ENCODE results near the gene PHKA1.
"Not testable (repeated sequence)": the region's sequence is repeated elsewhere in the genome, so short reads cannot be mapped to it uniquely, and the experiment has no call there.

The PHKA1 gene

GRCh38 chrX:72713599-72714477 is at the start of gene PHKA1:
PHKA1 (minus strand) TSS chrX:72714306; CDS start chrX:72713880, 426 bp downstream.
- DNase-seq (ENCODE audit: low spot score in 2 of 2); H3K36me3 Mint-ChIP-seq (ENCODE audit: insufficient read depth); H3K4me1 Mint-ChIP-seq; H3K9me3 Mint-ChIP-seq: not testable (repeated sequence)
- ATAC-seq (replicated peaks; ENCODE audit: extremely low read depth, poor library complexity, severe bottlenecking), result peak; percentile 40
- H3K27ac Mint-ChIP-seq (ENCODE audit: low read depth), result peak within 1 kb of the TSS; percentile 61
- peaks cover 12% of the 10 kb centered on the region for H3K27me3 Mint-ChIP-seq
- peak within 1 kb of the TSS; percentile 64 for H3K4me3 Mint-ChIP-seq

- not testable (repeated sequence) for H3K36me3 Mint-ChIP-seq (ENCODE audit: insufficient read depth); DNase-seq (ENCODE audit: low spot score in 2 of 2); ATAC-seq (replicated peaks; ENCODE audit: extremely low read depth, poor library complexity, severe bottlenecking); H3K4me1 Mint-ChIP-seq; H3K27ac Mint-ChIP-seq (ENCODE audit: low read depth); H3K9me3 Mint-ChIP-seq; H3K4me3 Mint-ChIP-seq; H3K27me3 Mint-ChIP-seq
Measured at GRCh38 chrX:72760454-72760853, 46.3 kb upstream of the PHKA1 start.

- H3K4me1 Mint-ChIP-seq; H3K9me3 Mint-ChIP-seq; DNase-seq (ENCODE audit: low spot score in 2 of 2); H3K36me3 Mint-ChIP-seq (ENCODE audit: insufficient read depth); H3K27me3 Mint-ChIP-seq; H3K27ac Mint-ChIP-seq (ENCODE audit: low read depth); H3K4me3 Mint-ChIP-seq; ATAC-seq (replicated peaks; ENCODE audit: extremely low read depth, poor library complexity, severe bottlenecking): not testable (repeated sequence)
Measured at GRCh38 chrX:72748545-72748944, 34.4 kb upstream of the PHKA1 start.

- not testable (repeated sequence) for H3K27me3 Mint-ChIP-seq; H3K4me3 Mint-ChIP-seq; DNase-seq (ENCODE audit: low spot score in 2 of 2); H3K36me3 Mint-ChIP-seq (ENCODE audit: insufficient read depth); ATAC-seq (replicated peaks; ENCODE audit: extremely low read depth, poor library complexity, severe bottlenecking); H3K27ac Mint-ChIP-seq (ENCODE audit: low read depth); H3K9me3 Mint-ChIP-seq; H3K4me1 Mint-ChIP-seq
Measured at GRCh38 chrX:72745546-72745945, 31.4 kb upstream of the PHKA1 start.

GRCh38 chrX:72735561-72735960 is 21.5 kb upstream of the PHKA1 start:
- H3K36me3 Mint-ChIP-seq (ENCODE audit: insufficient read depth), result no peaks in the 10 kb centered on the region
- DNase-seq (ENCODE audit: low spot score in 2 of 2), result no peak
- peaks cover 69% of the 10 kb centered on the region for H3K27me3 Mint-ChIP-seq
- H3K4me3 Mint-ChIP-seq, result no peak overlapping the region
- H3K27ac Mint-ChIP-seq (ENCODE audit: low read depth), result no peak overlapping the region
- H3K9me3 Mint-ChIP-seq, result no peaks in the 10 kb centered on the region
- H3K4me1 Mint-ChIP-seq, result no peaks in the 10 kb centered on the region
- no peak for ATAC-seq (replicated peaks; ENCODE audit: extremely low read depth, poor library complexity, severe bottlenecking)

GRCh38 chrX:72733636-72734035 is 19.5 kb upstream of the PHKA1 start:
- H3K36me3 Mint-ChIP-seq (ENCODE audit: insufficient read depth); DNase-seq (ENCODE audit: low spot score in 2 of 2); H3K9me3 Mint-ChIP-seq; H3K4me3 Mint-ChIP-seq; ATAC-seq (replicated peaks; ENCODE audit: extremely low read depth, poor library complexity, severe bottlenecking); H3K27ac Mint-ChIP-seq (ENCODE audit: low read depth); H3K4me1 Mint-ChIP-seq: not testable (repeated sequence)
- H3K27me3 Mint-ChIP-seq, result peaks cover 70% of the 10 kb centered on the region

GRCh38 chrX:72727846-72728245 is 13.7 kb upstream of the PHKA1 start:
- no peak overlapping the region for H3K4me3 Mint-ChIP-seq
- H3K4me1 Mint-ChIP-seq, result no peaks in the 10 kb centered on the region
- ATAC-seq (replicated peaks; ENCODE audit: extremely low read depth, poor library complexity, severe bottlenecking) (no peak), DNase-seq (ENCODE audit: low spot score in 2 of 2) (no peak)
- H3K36me3 Mint-ChIP-seq (ENCODE audit: insufficient read depth), result no peaks in the 10 kb centered on the region
- H3K27ac Mint-ChIP-seq (ENCODE audit: low read depth), result no peak overlapping the region
- H3K27me3 Mint-ChIP-seq, result peaks cover 26% of the 10 kb centered on the region
- no peaks in the 10 kb centered on the region for H3K9me3 Mint-ChIP-seq

- H3K27ac Mint-ChIP-seq (ENCODE audit: low read depth), result no peak overlapping the region
- H3K4me1 Mint-ChIP-seq, result no peaks in the 10 kb centered on the region
- H3K4me3 Mint-ChIP-seq, result no peak overlapping the region
- H3K36me3 Mint-ChIP-seq (ENCODE audit: insufficient read depth), result no peaks in the 10 kb centered on the region
- ATAC-seq (replicated peaks; ENCODE audit: extremely low read depth, poor library complexity, severe bottlenecking) (no peak), DNase-seq (ENCODE audit: low spot score in 2 of 2) (no peak)
- H3K27me3 Mint-ChIP-seq, result peaks cover 12% of the 10 kb centered on the region
- no peaks in the 10 kb centered on the region for H3K9me3 Mint-ChIP-seq
Measured at GRCh38 chrX:72716766-72717165, 2.7 kb upstream of the PHKA1 start.

- H3K36me3 Mint-ChIP-seq (ENCODE audit: insufficient read depth), result no peaks in the 10 kb centered on the region
- H3K27me3 Mint-ChIP-seq, result peaks cover 12% of the 10 kb centered on the region
- H3K4me3 Mint-ChIP-seq, result no peak overlapping the region
- no peaks in the 10 kb centered on the region for H3K4me1 Mint-ChIP-seq
- H3K9me3 Mint-ChIP-seq, result no peaks in the 10 kb centered on the region
- H3K27ac Mint-ChIP-seq (ENCODE audit: low read depth), result no peak overlapping the region
- no peak for ATAC-seq (replicated peaks; ENCODE audit: extremely low read depth, poor library complexity, severe bottlenecking)
- DNase-seq (ENCODE audit: low spot score in 2 of 2), result no peak
Measured at GRCh38 chrX:72715546-72715945, 1.4 kb upstream of the PHKA1 start.

GRCh38 chrX:72714478-72714916 is 391 bp upstream of the PHKA1 start:
- Mint-ChIP-seq H3K27me3 (peaks cover 12% of the 10 kb centered on the region), H3K36me3 (ENCODE audit: insufficient read depth) (no peaks in the 10 kb centered on the region), H3K27ac (ENCODE audit: low read depth) (no peak overlapping the region), H3K4me3 (peak overlapping the region; percentile 48), H3K4me1 (no peaks in the 10 kb centered on the region), H3K9me3 (no peaks in the 10 kb centered on the region)
- DNase-seq (ENCODE audit: low spot score in 2 of 2) (no peak), ATAC-seq (replicated peaks; ENCODE audit: extremely low read depth, poor library complexity, severe bottlenecking) (no peak)

GRCh38 chrX:72713130-72713529 is 976 bp downstream of the PHKA1 start:
- ATAC-seq (replicated peaks; ENCODE audit: extremely low read depth, poor library complexity, severe bottlenecking) (no peak), DNase-seq (ENCODE audit: low spot score in 2 of 2) (no peak)
- no peaks in the 10 kb centered on the region for H3K4me1 Mint-ChIP-seq
- no peaks in the 10 kb centered on the region for H3K9me3 Mint-ChIP-seq
- H3K27me3 Mint-ChIP-seq, result peaks cover 12% of the 10 kb centered on the region
- H3K36me3 Mint-ChIP-seq (ENCODE audit: insufficient read depth), result no peaks in the 10 kb centered on the region
- peak overlapping the region; percentile 61 for H3K27ac Mint-ChIP-seq (ENCODE audit: low read depth)
- H3K4me3 Mint-ChIP-seq, result peak overlapping the region; percentile 64

GRCh38 chrX:72712094-72712755 is 1.9 kb downstream of the PHKA1 start:
- no peaks in the 10 kb centered on the region for H3K36me3 Mint-ChIP-seq (ENCODE audit: insufficient read depth)
- ATAC-seq (replicated peaks; ENCODE audit: extremely low read depth, poor library complexity, severe bottlenecking) (no peak), DNase-seq (ENCODE audit: low spot score in 2 of 2) (no peak)
- H3K4me3 Mint-ChIP-seq, result no peak overlapping the region
- H3K9me3 Mint-ChIP-seq, result no peaks in the 10 kb centered on the region
- no peaks in the 10 kb centered on the region for H3K4me1 Mint-ChIP-seq
- peaks cover 12% of the 10 kb centered on the region for H3K27me3 Mint-ChIP-seq
- H3K27ac Mint-ChIP-seq (ENCODE audit: low read depth), result no peak overlapping the region

- DNase-seq (ENCODE audit: low spot score in 2 of 2) (no peak), ATAC-seq (replicated peaks; ENCODE audit: extremely low read depth, poor library complexity, severe bottlenecking) (no peak)
- H3K4me3 Mint-ChIP-seq, result no peak overlapping the region
- H3K27ac Mint-ChIP-seq (ENCODE audit: low read depth), result no peak overlapping the region
- H3K9me3 Mint-ChIP-seq, result no peaks in the 10 kb centered on the region
- H3K27me3 Mint-ChIP-seq, result no peaks in the 10 kb centered on the region
- H3K36me3 Mint-ChIP-seq (ENCODE audit: insufficient read depth), result no peaks in the 10 kb centered on the region
- no peaks in the 10 kb centered on the region for H3K4me1 Mint-ChIP-seq
Measured at GRCh38 chrX:72705814-72706213, 8.3 kb downstream of the PHKA1 start.

Measured in central memory CD8-positive, alpha-beta T cell (primary cell).